ENCODE measurements around the gene UBE2R2.
"Not testable (repeated sequence)": the region's sequence is repeated elsewhere in the genome, so short reads cannot be mapped to it uniquely, and the experiment has no call there.

The UBE2R2 gene

GRCh38 chr9:33818167-33818846 is 1.3 kb downstream of the UBE2R2 start:
- TF ChIP-seq, protein P1, sequence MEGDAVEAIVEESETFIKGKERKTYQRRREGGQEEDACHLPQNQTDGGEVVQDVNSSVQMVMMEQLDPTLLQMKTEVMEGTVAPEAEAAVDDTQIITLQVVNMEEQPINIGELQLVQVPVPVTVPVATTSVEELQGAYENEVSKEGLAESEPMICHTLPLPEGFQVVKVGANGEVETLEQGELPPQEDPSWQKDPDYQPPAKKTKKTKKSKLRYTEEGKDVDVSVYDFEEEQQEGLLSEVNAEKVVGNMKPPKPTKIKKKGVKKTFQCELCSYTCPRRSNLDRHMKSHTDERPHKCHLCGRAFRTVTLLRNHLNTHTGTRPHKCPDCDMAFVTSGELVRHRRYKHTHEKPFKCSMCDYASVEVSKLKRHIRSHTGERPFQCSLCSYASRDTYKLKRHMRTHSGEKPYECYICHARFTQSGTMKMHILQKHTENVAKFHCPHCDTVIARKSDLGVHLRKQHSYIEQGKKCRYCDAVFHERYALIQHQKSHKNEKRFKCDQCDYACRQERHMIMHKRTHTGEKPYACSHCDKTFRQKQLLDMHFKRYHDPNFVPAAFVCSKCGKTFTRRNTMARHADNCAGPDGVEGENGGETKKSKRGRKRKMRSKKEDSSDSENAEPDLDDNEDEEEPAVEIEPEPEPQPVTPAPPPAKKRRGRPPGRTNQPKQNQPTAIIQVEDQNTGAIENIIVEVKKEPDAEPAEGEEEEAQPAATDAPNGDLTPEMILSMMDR (IDR thresholded peaks at IDR 0.05; ENCODE audit: insufficient read depth, low read length, poor library complexity, severe bottlenecking) = no peak
- Histone ChIP-seq H3K4me3 (replicated peaks; ENCODE audit: low read depth, low read length) (peak overlapping the region; percentile 86), H3K36me3 (ENCODE audit: control insufficient read depth, insufficient read depth, low read length) (no peaks in the 10 kb centered on the region; the same call in 1 of the 2 replicates), H3K27me3 (replicated peaks; ENCODE audit: control insufficient read depth, insufficient read depth, low read length) (no peaks in the 10 kb centered on the region)
- DNase-seq (ENCODE audit: extremely low read depth, insufficient read length) = no peak

DNA sequence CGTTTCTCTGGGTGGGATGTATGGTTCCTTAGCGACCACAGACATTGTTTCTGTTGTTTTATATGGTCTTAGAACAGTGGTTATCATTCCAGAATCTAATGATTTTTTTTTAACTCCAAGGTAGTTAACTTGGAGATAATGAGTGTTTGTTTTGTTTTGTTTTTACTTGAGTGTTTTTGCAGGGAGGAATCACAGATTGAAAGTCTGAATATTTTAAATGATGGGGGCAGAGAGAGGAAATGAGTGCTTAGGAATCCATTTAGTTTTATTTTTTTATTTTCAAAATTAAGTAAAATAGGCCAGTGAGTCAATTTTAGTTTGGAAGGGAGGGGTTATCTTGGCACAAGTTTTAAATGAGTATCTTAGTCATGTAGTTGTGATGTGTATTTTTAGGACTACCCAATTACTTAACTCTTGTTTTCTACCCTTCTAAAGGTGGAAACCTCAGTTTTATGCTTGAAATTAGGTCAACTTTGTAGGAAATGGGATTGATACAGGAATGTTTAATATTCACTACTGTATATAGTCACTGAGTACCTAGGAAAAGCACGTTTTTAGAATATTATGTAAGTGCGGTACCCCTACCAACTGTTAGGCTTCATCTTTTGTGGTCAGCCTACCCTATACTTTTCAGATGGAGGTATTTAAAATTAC is 2.0 kb downstream of the UBE2R2 start:
- Histone ChIP-seq H3K27me3 (replicated peaks; ENCODE audit: control insufficient read depth, insufficient read depth, low read length) (no peaks in the 10 kb centered on the region), H3K4me3 (replicated peaks; ENCODE audit: low read depth, low read length) (peak overlapping the region; percentile 86), H3K36me3 (ENCODE audit: control insufficient read depth, insufficient read depth, low read length) (no peaks in the 10 kb centered on the region; the same call in 1 of the 2 replicates)
- TF ChIP-seq, protein P1 (IDR thresholded peaks at IDR 0.05; ENCODE audit: insufficient read depth, low read length, poor library complexity, severe bottlenecking) = no peak
- DNase-seq (ENCODE audit: extremely low read depth, insufficient read length) = no peak

- no peaks in the 10 kb centered on the region for H3K27me3 ChIP-seq (replicated peaks; ENCODE audit: control insufficient read depth, insufficient read depth, low read length)
- H3K36me3 ChIP-seq (ENCODE audit: control insufficient read depth, insufficient read depth, low read length) = no peaks in the 10 kb centered on the region; the same call in 1 of the 2 replicates
- TF ChIP-seq, protein P1 (IDR thresholded peaks at IDR 0.05; ENCODE audit: insufficient read depth, low read length, poor library complexity, severe bottlenecking) = no peak
- DNase-seq (ENCODE audit: extremely low read depth, insufficient read length) = no peak
- H3K4me3 ChIP-seq (replicated peaks; ENCODE audit: low read depth, low read length) = no peak overlapping the region
These were observed 3.3 kb downstream of the UBE2R2 start for GRCh38 chr9:33820231-33820745.

GRCh38 chr9:33823801-33824200 is 6.8 kb downstream of the UBE2R2 start:
- Histone ChIP-seq H3K36me3 (ENCODE audit: control insufficient read depth, insufficient read depth, low read length) (no peaks in the 10 kb centered on the region; the same call in 1 of the 2 replicates), H3K27me3 (replicated peaks; ENCODE audit: control insufficient read depth, insufficient read depth, low read length) (no peaks in the 10 kb centered on the region), H3K4me3 (replicated peaks; ENCODE audit: low read depth, low read length) (no peak overlapping the region)
- TF ChIP-seq, protein P1 (IDR thresholded peaks at IDR 0.05; ENCODE audit: insufficient read depth, low read length, poor library complexity, severe bottlenecking) = no peak
- no peak for DNase-seq (ENCODE audit: extremely low read depth, insufficient read length)

GRCh38 chr9:33827285-33827684 is 10.3 kb downstream of the UBE2R2 start:
- not testable (repeated sequence) for DNase-seq (ENCODE audit: extremely low read depth, insufficient read length); H3K27me3 ChIP-seq (replicated peaks; ENCODE audit: control insufficient read depth, insufficient read depth, low read length); H3K36me3 ChIP-seq (ENCODE audit: control insufficient read depth, insufficient read depth, low read length); H3K4me3 ChIP-seq (replicated peaks; ENCODE audit: low read depth, low read length)

GRCh38 chr9:33829641-33830230 is 12.8 kb downstream of the UBE2R2 start:
- H3K36me3 ChIP-seq (ENCODE audit: control insufficient read depth, insufficient read depth, low read length); H3K27me3 ChIP-seq (replicated peaks; ENCODE audit: control insufficient read depth, insufficient read depth, low read length); DNase-seq (ENCODE audit: extremely low read depth, insufficient read length); H3K4me3 ChIP-seq (replicated peaks; ENCODE audit: low read depth, low read length): not testable (repeated sequence)
